ENCODE measurements around the gene PTK6. TPM values are rescaled to one million over a fixed set of nuclear protein-coding genes. Genes with fewer than 3 reads are reported as not detected.
A peak's percentile ranks its signal among the peaks of the same experiment; 100 is the strongest.

PTK6 gene
- total and polyA plus RNA-seq, 2 of the 13 experiments (the other 11 are each of a cell fraction or from before 2014, with no cell fraction given), result 0.08 TPM; not detected in 1

- TF ChIP-seq ISX (CRISPR knock-in tag; conservative IDR thresholded peaks at IDR 0.05) (0 out of 2 replicates have a peak, but pooled peaks have one; percentile 63), ZNF576 (CRISPR knock-in tag; IDR thresholded peaks at IDR 0.05) (peak; percentile 72; the same call in 1 of the 2 replicates), ELF1 (CRISPR knock-in tag; IDR thresholded peaks at IDR 0.05) (no peak), KLF15 (CRISPR knock-in tag; IDR thresholded peaks at IDR 0.05; ENCODE audit: borderline replicate concordance) (peak; percentile 31; the same call in 1 of the 2 replicates), ZNF776 (CRISPR knock-in tag; IDR thresholded peaks at IDR 0.05) (0 out of 2 replicates have a peak, but pooled peaks have one; percentile 45), CREB3 (CRISPR knock-in tag; IDR thresholded peaks at IDR 0.05) (0 out of 2 replicates have a peak, but pooled peaks have one; percentile 41), SP4 (CRISPR knock-in tag; IDR thresholded peaks at IDR 0.05) (no peak), HNF4A (CRISPR knock-in tag; IDR thresholded peaks at IDR 0.05) (peak; percentile 24; the same call in 1 of the 2 replicates), ZNF639 (CRISPR knock-in tag; conservative IDR thresholded peaks at IDR 0.05) (no peak), HIC2 (CRISPR knock-in tag; IDR thresholded peaks at IDR 0.05; ENCODE audit: low read depth) (peak; percentile 85), ARHGAP35 (CRISPR knock-in tag; IDR thresholded peaks at IDR 0.05; ENCODE audit: borderline replicate concordance) (no peak), CHD4 (IDR thresholded peaks at IDR 0.05; ENCODE audit: borderline replicate concordance, low read length) (no peak), NR1H2 (CRISPR knock-in tag; IDR thresholded peaks at IDR 0.05; ENCODE audit: borderline replicate concordance, low read depth) (no peak), CHD2 (IDR thresholded peaks at IDR 0.05; ENCODE audit: low read depth, low read length) (no peak), ZNF256 (CRISPR knock-in tag; conservative IDR thresholded peaks at IDR 0.05) (no peak), RCOR2 (CRISPR knock-in tag; IDR thresholded peaks at IDR 0.05) (no peak), ZSCAN12 (CRISPR knock-in tag; IDR thresholded peaks at IDR 0.05) (no peak), GPBP1L1 (CRISPR knock-in tag; IDR thresholded peaks at IDR 0.05) (no peak), HOMEZ (CRISPR knock-in tag; IDR thresholded peaks at IDR 0.05; ENCODE audit: low read depth) (no peak), ZNF644 (CRISPR knock-in tag; IDR thresholded peaks at IDR 0.05; ENCODE audit: low read depth) (0 out of 2 replicates have a peak, but pooled peaks have one; percentile 22), MATR3 (CRISPR knock-in tag; IDR thresholded peaks at IDR 0.05) (no peak), ZNF414 (CRISPR knock-in tag; IDR thresholded peaks at IDR 0.05) (peak; percentile 64; the same call in 1 of the 2 replicates)
Measured at GRCh38 chr20:63577317-63577894, 40.2 kb upstream of the PTK6 start (continued).

All from HepG2 (cell line).